Spleen (tissue), 7 donors: ENCODE data around the gene TBC1D8.

Source experiments
- CTCF ChIP-seq, 11 experiments: fragments of 200-600 bp in 7 of 11; fragments of 450-650 bp in 4 of 11; sonication (generic) in 4 of 11; IDR thresholded peaks in 8 of 11; conservative IDR thresholded peaks in 3 of 11; 1 replicate in 7 of 11; 2 replicates in 4 of 11; pipeline versions ENCODE4 v1.4.0 to v1.8.0; 2016 to 2021; ENCODE audit warnings: antibody characterized with exemption in 11 of 11, inconsistent platforms in 4 of 11, mild to moderate bottlenecking in 1 of 11
- POLR2A ChIP-seq, 3 donors: fragments of 450-650 bp; IDR thresholded peaks; one replicate each; pipeline ENCODE4 v1.5.1; 2017; ENCODE audit warnings: antibody characterized with exemption in 3 of 3, mild to moderate bottlenecking in 1 of 3
- POLR2AphosphoS5 ChIP-seq, 3 donors: sonication (generic); formaldehyde crosslinking; IDR thresholded peaks; one replicate each; pipeline ENCODE4 v1.5.1; 2017; ENCODE audit warnings: antibody characterized with exemption in 3 of 3
- donor health status: DM: no; HTN: no; CAD: no; lungs with moderate emphysema.
- donor health status: DM: no; HTN: no; CAD: no.
- donor health status: DM: no; HTN: no; CAD: no.

DNA sequence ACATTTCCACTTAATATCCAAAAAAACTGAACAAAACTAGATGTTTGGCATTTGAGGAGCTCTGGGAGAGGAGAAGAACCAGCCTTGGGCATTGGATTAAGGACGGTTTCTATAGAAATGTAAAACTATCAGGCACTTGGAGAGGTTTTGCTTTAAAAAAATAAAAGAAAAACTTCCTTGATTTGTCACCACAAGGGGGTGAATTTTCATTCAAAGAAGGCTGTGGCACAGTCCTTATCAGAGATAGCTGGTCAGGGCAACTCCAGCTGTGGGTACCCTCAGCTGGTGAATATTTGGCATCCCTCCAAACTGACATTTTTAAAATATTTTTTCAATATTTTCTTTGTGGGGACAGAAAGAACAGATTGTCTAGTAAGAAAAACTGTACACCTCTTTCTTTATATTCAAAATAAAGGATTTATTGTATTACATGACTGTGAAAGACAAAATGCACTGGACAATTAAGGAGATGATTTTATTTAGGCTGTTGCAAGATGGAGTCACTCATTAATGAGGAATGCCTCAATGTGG, 46.1 kb upstream of the TBC1D8 start:
- no peak for TF ChIP-seq POLR2A (IDR thresholded peaks at IDR 0.05)
- TF ChIP-seq CTCF (IDR thresholded peaks at IDR 0.05 in 8 of 11, conservative IDR thresholded peaks at IDR 0.05 in 3 of 11): peak in 3 of 11 experiments; percentile 10 to 22 (median 15)
- TF ChIP-seq POLR2AphosphoS5 (IDR thresholded peaks at IDR 0.05): no peak
